ENCODE data around the gene CLSTN1. TPM values are rescaled to one million over a fixed set of nuclear protein-coding genes. Genes with fewer than 3 reads are reported as not detected.

Gene CLSTN1
- total RNA-seq, 1 donor from 2014 or later = 126 TPM

DNA sequence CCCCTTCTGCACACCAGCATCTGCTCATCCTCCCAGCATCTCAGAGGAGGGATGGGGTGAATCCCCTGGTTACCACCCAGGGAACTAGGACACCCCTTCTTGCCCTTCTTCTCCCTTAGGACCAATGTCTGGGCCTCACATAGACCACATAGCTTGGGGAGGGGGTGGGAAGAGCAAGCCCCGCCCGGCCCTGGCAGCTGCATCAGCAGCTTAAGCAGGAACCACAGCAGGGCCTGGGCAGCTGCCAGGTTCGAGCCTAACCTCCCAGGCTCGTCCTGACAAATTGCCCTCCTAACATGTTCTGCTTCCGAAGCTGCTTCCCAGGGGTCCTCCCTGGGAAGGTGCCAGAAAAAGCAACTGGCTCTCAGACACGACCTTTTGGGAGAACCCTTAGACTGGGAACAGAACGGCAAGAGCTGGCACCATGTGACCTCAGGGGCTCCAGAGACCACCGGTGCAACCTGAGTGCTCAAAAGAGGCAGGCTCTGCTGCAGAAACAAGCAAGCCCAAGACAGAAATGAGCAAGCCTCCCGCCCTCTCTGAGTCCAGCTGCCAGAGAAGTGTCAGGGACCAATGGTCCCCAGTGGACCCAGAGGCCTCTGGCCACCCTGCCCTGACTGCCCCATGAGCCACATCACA lies 18.4 kb upstream of the CLSTN1 start:
- H3K27ac Mint-ChIP-seq (ENCODE audit: unreplicated experiment) = no peak overlapping the region
- peaks cover 2% of the 10 kb centered on the region for H3K27me3 Mint-ChIP-seq (ENCODE audit: low read depth)
- H3K4me3 Mint-ChIP-seq (ENCODE audit: unreplicated experiment) = no peak overlapping the region
- no peaks in the 10 kb centered on the region for H3K9me3 Mint-ChIP-seq (ENCODE audit: low read depth)
- H3K36me3 Mint-ChIP-seq (ENCODE audit: low read depth) = no peaks in the 10 kb centered on the region
- TF ChIP-seq, protein P1, sequence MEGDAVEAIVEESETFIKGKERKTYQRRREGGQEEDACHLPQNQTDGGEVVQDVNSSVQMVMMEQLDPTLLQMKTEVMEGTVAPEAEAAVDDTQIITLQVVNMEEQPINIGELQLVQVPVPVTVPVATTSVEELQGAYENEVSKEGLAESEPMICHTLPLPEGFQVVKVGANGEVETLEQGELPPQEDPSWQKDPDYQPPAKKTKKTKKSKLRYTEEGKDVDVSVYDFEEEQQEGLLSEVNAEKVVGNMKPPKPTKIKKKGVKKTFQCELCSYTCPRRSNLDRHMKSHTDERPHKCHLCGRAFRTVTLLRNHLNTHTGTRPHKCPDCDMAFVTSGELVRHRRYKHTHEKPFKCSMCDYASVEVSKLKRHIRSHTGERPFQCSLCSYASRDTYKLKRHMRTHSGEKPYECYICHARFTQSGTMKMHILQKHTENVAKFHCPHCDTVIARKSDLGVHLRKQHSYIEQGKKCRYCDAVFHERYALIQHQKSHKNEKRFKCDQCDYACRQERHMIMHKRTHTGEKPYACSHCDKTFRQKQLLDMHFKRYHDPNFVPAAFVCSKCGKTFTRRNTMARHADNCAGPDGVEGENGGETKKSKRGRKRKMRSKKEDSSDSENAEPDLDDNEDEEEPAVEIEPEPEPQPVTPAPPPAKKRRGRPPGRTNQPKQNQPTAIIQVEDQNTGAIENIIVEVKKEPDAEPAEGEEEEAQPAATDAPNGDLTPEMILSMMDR (IDR thresholded peaks at IDR 0.05) = no peak
- H3K4me1 Mint-ChIP-seq (ENCODE audit: low read depth) = peaks cover 13% of the 10 kb centered on the region
- DNase-seq (ENCODE audit: low spot score) = peak; percentile 56

DNA sequence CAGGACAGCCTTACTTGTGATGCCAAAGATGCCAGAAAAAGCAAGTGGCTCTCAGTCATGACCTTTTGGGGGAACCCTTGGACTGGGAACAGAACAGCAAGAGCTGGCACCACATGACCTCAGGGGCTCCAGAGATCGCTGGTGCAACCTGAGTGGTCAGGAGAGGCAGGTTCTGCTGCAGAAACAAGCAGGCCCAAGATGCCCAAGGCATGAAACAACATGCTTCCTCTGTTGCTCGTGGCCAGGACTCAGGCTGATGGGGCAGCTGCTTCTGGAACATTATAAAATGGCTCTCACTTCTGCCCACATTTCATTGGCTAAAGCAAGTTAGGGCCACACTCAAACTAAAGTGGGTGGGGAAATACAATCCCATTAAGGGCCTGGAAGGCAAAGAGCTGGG lies 17.7 kb upstream of the CLSTN1 start:
- TF ChIP-seq, protein P1 (IDR thresholded peaks at IDR 0.05) = no peak
- Mint-ChIP-seq H3K4me3 (ENCODE audit: unreplicated experiment) (no peak overlapping the region), H3K4me1 (ENCODE audit: low read depth) (peaks cover 8% of the 10 kb centered on the region), H3K36me3 (ENCODE audit: low read depth) (no peaks in the 10 kb centered on the region), H3K9me3 (ENCODE audit: low read depth) (no peaks in the 10 kb centered on the region), H3K27me3 (ENCODE audit: low read depth) (peaks cover 2% of the 10 kb centered on the region), H3K27ac (ENCODE audit: unreplicated experiment) (no peak overlapping the region)
- peak; percentile 34 for DNase-seq (ENCODE audit: low spot score)

DNA sequence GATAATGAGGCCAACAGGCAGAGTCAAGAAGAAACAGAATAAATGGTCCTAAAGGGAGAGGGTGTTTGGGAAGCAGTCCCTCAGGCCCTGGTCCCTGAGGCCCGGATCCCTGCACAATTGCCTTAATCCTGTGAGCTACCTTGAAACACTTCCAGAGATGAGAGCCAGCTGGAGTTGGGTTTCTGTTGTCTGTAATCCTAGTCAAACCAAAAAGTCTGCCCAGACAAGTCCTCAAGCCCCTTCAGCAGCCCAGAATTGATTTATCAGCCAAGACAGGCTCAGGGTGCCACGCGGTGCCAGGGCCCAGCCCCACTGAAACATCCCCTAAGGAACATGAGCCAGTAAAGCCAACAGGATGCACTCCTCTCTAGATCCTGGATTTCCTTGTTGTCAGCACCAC lies 16.4 kb upstream of the CLSTN1 start:
- no peaks in the 10 kb centered on the region for H3K36me3 Mint-ChIP-seq (ENCODE audit: low read depth)
- no peaks in the 10 kb centered on the region for H3K9me3 Mint-ChIP-seq (ENCODE audit: low read depth)
- TF ChIP-seq, protein P1 (IDR thresholded peaks at IDR 0.05) = no peak
- DNase-seq (ENCODE audit: low spot score) = peak; percentile 17
- no peak overlapping the region for H3K4me3 Mint-ChIP-seq (ENCODE audit: unreplicated experiment)
- peaks cover 14% of the 10 kb centered on the region for H3K4me1 Mint-ChIP-seq (ENCODE audit: low read depth)
- H3K27ac Mint-ChIP-seq (ENCODE audit: unreplicated experiment) = no peak overlapping the region
- no peaks in the 10 kb centered on the region for H3K27me3 Mint-ChIP-seq (ENCODE audit: low read depth)

DNA sequence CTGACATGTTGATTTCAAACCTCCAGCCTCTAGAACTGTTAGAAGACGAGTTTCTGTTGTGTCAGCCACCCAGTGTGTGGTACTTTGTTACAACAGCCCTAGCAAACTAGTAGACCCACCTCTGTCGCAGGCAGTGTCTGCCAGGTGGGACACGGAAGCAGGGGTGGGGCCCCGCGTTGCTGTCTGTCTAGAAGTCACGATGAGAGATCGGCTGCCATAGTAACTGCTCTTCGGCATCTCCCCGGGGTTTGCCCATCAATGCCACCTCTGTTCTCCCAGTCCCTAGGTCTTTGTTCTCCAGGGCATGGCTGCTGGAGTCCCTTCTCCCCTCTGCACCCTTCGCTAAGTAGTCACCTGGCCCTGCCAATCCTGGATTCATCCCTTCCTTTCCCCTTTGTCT lies 15.2 kb upstream of the CLSTN1 start:
- peak; percentile 68 for DNase-seq (ENCODE audit: low spot score)
- no peak overlapping the region for H3K4me3 Mint-ChIP-seq (ENCODE audit: unreplicated experiment)
- TF ChIP-seq, protein P1 (IDR thresholded peaks at IDR 0.05) = no peak
- no peaks in the 10 kb centered on the region for H3K36me3 Mint-ChIP-seq (ENCODE audit: low read depth)
- no peaks in the 10 kb centered on the region for H3K9me3 Mint-ChIP-seq (ENCODE audit: low read depth)
- H3K4me1 Mint-ChIP-seq (ENCODE audit: low read depth) = peaks cover 14% of the 10 kb centered on the region
- H3K27ac Mint-ChIP-seq (ENCODE audit: unreplicated experiment) = no peak overlapping the region
- no peaks in the 10 kb centered on the region for H3K27me3 Mint-ChIP-seq (ENCODE audit: low read depth)

DNA sequence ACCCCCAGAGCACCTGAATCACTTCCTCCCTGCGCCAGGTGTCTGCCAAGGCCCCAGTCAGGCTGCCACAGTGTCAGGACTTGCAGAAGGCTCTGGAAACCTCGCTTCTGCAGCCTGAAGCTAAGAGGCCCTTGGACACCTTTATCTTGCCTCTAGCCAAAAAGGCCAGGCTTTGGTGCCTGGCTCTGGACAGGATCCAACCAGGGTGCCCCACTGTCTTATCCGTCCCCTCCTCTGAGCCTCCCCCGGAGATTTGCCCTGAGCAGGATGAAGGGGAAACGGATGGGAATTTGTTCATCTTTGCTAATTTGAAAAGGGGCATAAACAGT lies 12.8 kb upstream of the CLSTN1 start:
- Mint-ChIP-seq H3K4me3 (ENCODE audit: unreplicated experiment) (no peak overlapping the region), H3K36me3 (ENCODE audit: low read depth) (no peaks in the 10 kb centered on the region), H3K9me3 (ENCODE audit: low read depth) (no peaks in the 10 kb centered on the region), H3K27me3 (ENCODE audit: low read depth) (no peaks in the 10 kb centered on the region), H3K27ac (ENCODE audit: unreplicated experiment) (no peak overlapping the region), H3K4me1 (ENCODE audit: low read depth) (peaks cover 9% of the 10 kb centered on the region)
- no peak for DNase-seq (ENCODE audit: low spot score)
- TF ChIP-seq, protein P1 (IDR thresholded peaks at IDR 0.05) = no peak

All from chondrocyte (in vitro differentiated cells).